Sigmoid colon (tissue), 4 donors: ENCODE results near the gene AK3.
"Not testable (repeated sequence)": the region's sequence is repeated elsewhere in the genome, so short reads cannot be mapped to it uniquely, and the experiment has no call there.

ENCODE experiments used
- EP300 ChIP-seq, 4 donors: sonication (generic); formaldehyde crosslinking; IDR thresholded peaks; one replicate each; pipeline ENCODE4 v1.6.1; 2017; ENCODE audit warnings: antibody characterized with exemption in 4 of 4
- TF ChIP-seq, protein P1 (sequence below), 4 experiments: fragments of 450-650 bp in 3 of 4; fragments of 200-600 bp in 1 of 4; IDR thresholded peaks; one replicate each; pipeline ENCODE4 v1.5.1; 2016 to 2019; ENCODE audit warnings: antibody characterized with exemption in 4 of 4, mild to moderate bottlenecking in 3 of 4, moderate library complexity in 2 of 4

DNA sequence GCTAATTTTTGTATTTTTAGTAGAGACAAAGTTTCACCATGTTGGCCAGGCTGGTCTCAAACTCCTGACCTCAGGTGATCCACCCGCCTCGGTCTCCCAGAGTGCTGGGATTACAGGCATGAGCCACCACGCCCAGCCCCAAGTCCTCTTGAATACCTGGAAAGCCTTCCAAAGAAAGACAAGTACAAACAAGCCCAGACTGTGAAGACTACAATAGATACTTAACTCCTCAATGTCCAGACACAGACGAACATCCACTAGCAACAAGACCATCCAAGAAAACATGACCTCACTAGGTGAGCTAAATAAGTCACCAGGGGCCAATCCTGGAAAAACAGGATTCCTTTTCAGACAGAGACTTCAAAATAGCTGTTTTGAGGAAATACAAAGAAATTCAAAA, 42.2 kb upstream of the AK3 start:
- TF ChIP-seq, protein P1, sequence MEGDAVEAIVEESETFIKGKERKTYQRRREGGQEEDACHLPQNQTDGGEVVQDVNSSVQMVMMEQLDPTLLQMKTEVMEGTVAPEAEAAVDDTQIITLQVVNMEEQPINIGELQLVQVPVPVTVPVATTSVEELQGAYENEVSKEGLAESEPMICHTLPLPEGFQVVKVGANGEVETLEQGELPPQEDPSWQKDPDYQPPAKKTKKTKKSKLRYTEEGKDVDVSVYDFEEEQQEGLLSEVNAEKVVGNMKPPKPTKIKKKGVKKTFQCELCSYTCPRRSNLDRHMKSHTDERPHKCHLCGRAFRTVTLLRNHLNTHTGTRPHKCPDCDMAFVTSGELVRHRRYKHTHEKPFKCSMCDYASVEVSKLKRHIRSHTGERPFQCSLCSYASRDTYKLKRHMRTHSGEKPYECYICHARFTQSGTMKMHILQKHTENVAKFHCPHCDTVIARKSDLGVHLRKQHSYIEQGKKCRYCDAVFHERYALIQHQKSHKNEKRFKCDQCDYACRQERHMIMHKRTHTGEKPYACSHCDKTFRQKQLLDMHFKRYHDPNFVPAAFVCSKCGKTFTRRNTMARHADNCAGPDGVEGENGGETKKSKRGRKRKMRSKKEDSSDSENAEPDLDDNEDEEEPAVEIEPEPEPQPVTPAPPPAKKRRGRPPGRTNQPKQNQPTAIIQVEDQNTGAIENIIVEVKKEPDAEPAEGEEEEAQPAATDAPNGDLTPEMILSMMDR (IDR thresholded peaks at IDR 0.05): not testable (repeated sequence)
- TF ChIP-seq EP300 (IDR thresholded peaks at IDR 0.05): not testable (repeated sequence)
